B cell (primary cell): ENCODE data around the gene GCAT. TPM values are rescaled to one million over a fixed set of nuclear protein-coding genes. Genes with fewer than 3 reads are reported as not detected.

ENCODE experiments used
- ATAC-seq: fragments of 200-7000 bp; cut with Tn5 transposase; one replicate; pipeline ENCODE4 v1.10.0; 2021; ENCODE audit warnings: low read depth, mild to moderate bottlenecking, moderate number of reproducible peaks, moderate library complexity
- CTCF ChIA-PET: fragments of 350-600 bp; sonication (Branson Sonifier 250); formaldehyde crosslinking; loops from one replicate; lab custom pipeline; 2021; ENCODE audit warnings: antibody characterized with exemption, inconsistent platforms; lab: Charles Lee
- POLR2A ChIA-PET: fragments of 350-600 bp; sonication (Branson Sonifier 250); formaldehyde crosslinking; loops from one replicate; lab custom pipeline; 2021; ENCODE audit warnings: antibody characterized with exemption; lab: Charles Lee
- DNase-seq: peaks from one replicate; pipeline ENCODE4 v3.0.0; 2013
- H2AFZ ChIP-seq: 2 replicates; pipeline ENCODE4 v1.6.1; 2012; ENCODE audit warnings: mild to moderate bottlenecking, low read depth, low read length; ENCODE audit not compliant: insufficient read depth, poor library complexity, severe bottlenecking
- H3K27ac ChIP-seq, 2 donors: 1 replicate in 1 of 2; 2 replicates in 1 of 2; pipeline ENCODE4 v1.5.1; 2012 to 2013; ENCODE audit warnings: low read length in 2 of 2, mild to moderate bottlenecking in 2 of 2, moderate library complexity in 1 of 2
- H3K27me3 ChIP-seq, 4 experiments: fragments of 200-600 bp in 1 of 4; sonication (generic) in 1 of 4; replicated peaks in 1 of 4; 1 replicate in 2 of 4; 2 replicates in 2 of 4; pipeline versions ENCODE4 v1.6.1 to v1.7.0; 2013 to 2016; ENCODE audit warnings: low read length in 3 of 4, mild to moderate bottlenecking in 2 of 4, mixed read lengths in 1 of 4, moderate library complexity in 1 of 4; ENCODE audit not compliant: insufficient read depth in 4 of 4, control insufficient read depth in 3 of 4; ENCODE audit errors: control extremely low read depth in 1 of 4
- H3K36me3 ChIP-seq, 2 experiments: replicated peaks in 1 of 2; 1 replicate in 1 of 2; 2 replicates in 1 of 2; pipeline versions ENCODE4 v1.6.1 to v1.7.1; 2013; ENCODE audit warnings: low read length in 1 of 2; ENCODE audit not compliant: insufficient read depth in 2 of 2, control insufficient read depth in 1 of 2; ENCODE audit errors: control extremely low read depth in 1 of 2, extremely low read depth in 1 of 2
- H3K4me1 ChIP-seq, 2 donors: fragments of 200-600 bp in 1 of 2; sonication (generic) in 1 of 2; 1 replicate in 1 of 2; 2 replicates in 1 of 2; pipeline versions ENCODE4 v1.5.1 to v1.6.1; 2013 to 2017; ENCODE audit warnings: low read length in 2 of 2; ENCODE audit not compliant: control insufficient read depth in 2 of 2, insufficient read depth in 2 of 2
- H3K4me2 ChIP-seq: replicated peaks from 2 replicates; pipeline ENCODE3; 2012; ENCODE audit warnings: mild to moderate bottlenecking, low read depth, low read length; ENCODE audit not compliant: poor library complexity, severe bottlenecking
- H3K4me3 ChIP-seq, 5 experiments: fragments of 200-600 bp in 1 of 5; sonication (generic) in 1 of 5; 1 replicate in 3 of 5; 2 replicates in 2 of 5; pipeline versions ENCODE4 v1.5.1 to v1.7.0; 2011 to 2016; ENCODE audit warnings: low read length in 4 of 5, mild to moderate bottlenecking in 4 of 5, low read depth in 2 of 5, control low read depth in 1 of 5, moderate library complexity in 1 of 5; ENCODE audit not compliant: insufficient read depth in 1 of 5; ENCODE audit errors: control extremely low read depth in 1 of 5, extremely low read depth in 1 of 5
- H3K79me2 ChIP-seq: fragments of 200-600 bp; sonication (generic); one replicate; pipeline ENCODE4 v1.6.0; 2016; ENCODE audit warnings: low read length; ENCODE audit not compliant: control insufficient read depth, insufficient read depth
- H3K9ac ChIP-seq: fragments of 200-600 bp; sonication (generic); 2 replicates; pipeline ENCODE4 v1.6.1; 2017; ENCODE audit warnings: mild to moderate bottlenecking, low read length, moderate library complexity
- H3K9me3 ChIP-seq, 3 donors: one replicate each; pipeline versions ENCODE4 v1.6.1 to v1.7.1; 2013; ENCODE audit warnings: low read length in 2 of 3; ENCODE audit not compliant: control insufficient read depth in 2 of 3, insufficient read depth in 1 of 3; ENCODE audit errors: control extremely low read depth in 1 of 3
- H4K20me1 ChIP-seq: 2 replicates; pipeline ENCODE4 v1.6.0; 2012; ENCODE audit warnings: mild to moderate bottlenecking, low read length; ENCODE audit not compliant: insufficient read depth, control insufficient read depth, poor library complexity, severe bottlenecking
- H3K27ac Mint-ChIP-seq: one replicate; pipeline ENCODE4 v1.8.0; 2021; ENCODE audit warnings: mixed read lengths
- H3K27me3 Mint-ChIP-seq: one replicate; pipeline ENCODE4 v1.8.0; 2021; ENCODE audit warnings: mixed read lengths
- H3K4me1 Mint-ChIP-seq: one replicate; pipeline ENCODE4 v1.8.0; 2021; ENCODE audit warnings: mixed read lengths
- H3K4me3 Mint-ChIP-seq: one replicate; pipeline ENCODE4 v1.8.0; 2021; ENCODE audit warnings: mixed read lengths
- H3K9me3 Mint-ChIP-seq: one replicate; pipeline ENCODE4 v1.8.0; 2022; ENCODE audit warnings: mixed read lengths; ENCODE audit not compliant: insufficient read depth
- EZH2 ChIP-seq: IDR thresholded peaks from 2 replicates; pipeline ENCODE4 v1.6.1; 2012; ENCODE audit warnings: borderline replicate concordance, low read depth, mild to moderate bottlenecking, moderate library complexity, low read length; ENCODE audit not compliant: insufficient read depth, poor library complexity, severe bottlenecking
- WGBS: methylation state at CpG from one replicate; pipeline ENCODE4 v1.1.5; 2013; ENCODE audit warnings: missing lambda C conversion rate; ENCODE audit not compliant: insufficient coverage; 5-methylcytosine and 5-hydroxymethylcytosine counted together
- intact Hi-C: fragments of 100-400 bp; cut with micrococcal nuclease; formaldehyde crosslinking; loops from one replicate; pipeline ENCODE4 v1.10.0; 2022
- polyA plus RNA-seq: library from polyadenylated mRNA; depleted of rRNA; stranded (reverse); fragments of >200 nt; gene quantifications from 2 replicates; pipeline ENCODE4 v1.2.3, GENCODE V29; 2012
- total RNA-seq, 2 donors: library from RNA; stranded (reverse); fragments of 120-200 nt in 1 of 2; gene quantifications; 1 replicate in 1 of 2; 2 replicates in 1 of 2; pipeline versions ENCODE4 v1.2.3 to v1.2.4, GENCODE V29; 2013 to 2022
- TF ChIP-seq, protein P1 (sequence below): fragments of 200-600 bp; IDR thresholded peaks from one replicate; pipeline ENCODE4 v1.8.0; 2022; ENCODE audit warnings: antibody characterized with exemption, mild to moderate bottlenecking

GCAT gene
- total and polyA plus RNA-seq, 2 donors (not counting 1 experiment from before 2014, with no cell fraction given) = 0.15 to 0.47 TPM

DNA sequence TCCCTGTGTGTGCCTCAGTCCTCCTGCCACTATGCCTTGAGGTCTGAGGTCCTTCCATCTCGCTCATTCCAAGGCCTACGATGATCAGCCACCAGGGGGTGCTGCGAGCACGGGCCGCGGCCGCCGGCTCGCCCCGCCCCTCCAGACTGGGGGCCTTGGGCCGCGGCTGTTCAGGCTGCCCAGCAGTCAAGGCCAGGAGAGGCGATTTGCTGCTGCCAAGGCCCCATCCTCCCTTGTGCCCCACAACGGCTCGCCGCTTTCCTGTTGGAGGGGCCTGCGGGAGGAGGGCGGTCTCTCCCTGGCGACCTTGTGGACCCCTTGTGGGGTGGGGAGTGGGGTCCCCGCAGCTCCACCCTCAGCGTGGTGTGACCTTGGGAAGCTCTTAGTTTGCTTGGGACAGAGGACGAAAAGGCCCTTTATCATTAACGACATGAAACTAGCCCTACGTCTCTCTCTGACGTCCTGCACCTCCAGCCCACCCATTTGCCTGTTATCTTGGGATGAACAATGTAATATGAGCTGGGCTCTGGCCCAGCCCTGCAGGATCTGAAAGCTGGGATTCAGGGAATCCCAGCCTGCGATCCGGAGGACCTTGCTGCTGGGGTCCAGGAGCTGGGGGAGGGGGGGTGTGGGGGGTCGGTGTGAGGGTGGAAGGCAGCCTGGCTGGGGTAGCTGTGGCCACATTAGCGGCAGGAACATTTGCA lies 10.1 kb downstream of the GCAT start:
- H3K79me2 ChIP-seq = no peaks in the 10 kb centered on the region
- H3K27me3 Mint-ChIP-seq = peaks cover 19% of the 10 kb centered on the region
- intact Hi-C loops = loop anchor here (1.0 to 5.0 kb wide), 2 partner anchors 45 to 134 kb away; partner anchors contain the start of genes C22orf23 and POLR2F
- no peaks in the 10 kb centered on the region for H3K9me3 Mint-ChIP-seq
- H3K36me3 ChIP-seq = no peaks in the 10 kb centered on the region
- peak overlapping the region in 4 of 5 experiments; percentile 29 to 51 (median 40) for H3K4me3 ChIP-seq
- ChIA-PET POLR2A (interaction anchor here (0.6 to 0.9 kb wide), 2 partner anchors 13 to 46 kb away, joined by 3 to 4 read pairs; a partner anchor contains a TSS), CTCF (interaction anchor here (0.6 to 6.0 kb wide), 25 partner anchors 9 to 949 kb away, joined by 3 to 177 read pairs (median 5); partner anchors contain the start of genes ANKRD54, C22orf23, EIF3L and GCAT)
- peak; percentile 86 for DNase-seq
- peak overlapping the region; percentile 82 for H3K4me3 Mint-ChIP-seq
- H3K4me2 ChIP-seq = peak overlapping the region; percentile 86
- peaks cover 19 to 20% of the 10 kb centered on the region in 2 donors for H3K4me1 ChIP-seq
- H3K27ac ChIP-seq = no peak overlapping the region
- peak; percentile 90 for ATAC-seq
- H3K27me3 ChIP-seq = peaks cover 0 to 44% (median 9%) of the 10 kb centered on the region in 4 experiments
- WGBS = 3% methylated on average over 18 of the region's 29 CpGs
- H3K9me3 ChIP-seq = peaks cover 0 to 4% (median 0%) of the 10 kb centered on the region in 3 donors
- peak overlapping the region; percentile 95 for H2AFZ ChIP-seq
- no peaks in the 10 kb centered on the region for H4K20me1 ChIP-seq
- H3K27ac Mint-ChIP-seq = no peak overlapping the region
- peaks cover 10% of the 10 kb centered on the region for H3K4me1 Mint-ChIP-seq
- peak overlapping the region; percentile 64 for H3K9ac ChIP-seq
- TF ChIP-seq EZH2 = no peak
- TF ChIP-seq, protein P1, sequence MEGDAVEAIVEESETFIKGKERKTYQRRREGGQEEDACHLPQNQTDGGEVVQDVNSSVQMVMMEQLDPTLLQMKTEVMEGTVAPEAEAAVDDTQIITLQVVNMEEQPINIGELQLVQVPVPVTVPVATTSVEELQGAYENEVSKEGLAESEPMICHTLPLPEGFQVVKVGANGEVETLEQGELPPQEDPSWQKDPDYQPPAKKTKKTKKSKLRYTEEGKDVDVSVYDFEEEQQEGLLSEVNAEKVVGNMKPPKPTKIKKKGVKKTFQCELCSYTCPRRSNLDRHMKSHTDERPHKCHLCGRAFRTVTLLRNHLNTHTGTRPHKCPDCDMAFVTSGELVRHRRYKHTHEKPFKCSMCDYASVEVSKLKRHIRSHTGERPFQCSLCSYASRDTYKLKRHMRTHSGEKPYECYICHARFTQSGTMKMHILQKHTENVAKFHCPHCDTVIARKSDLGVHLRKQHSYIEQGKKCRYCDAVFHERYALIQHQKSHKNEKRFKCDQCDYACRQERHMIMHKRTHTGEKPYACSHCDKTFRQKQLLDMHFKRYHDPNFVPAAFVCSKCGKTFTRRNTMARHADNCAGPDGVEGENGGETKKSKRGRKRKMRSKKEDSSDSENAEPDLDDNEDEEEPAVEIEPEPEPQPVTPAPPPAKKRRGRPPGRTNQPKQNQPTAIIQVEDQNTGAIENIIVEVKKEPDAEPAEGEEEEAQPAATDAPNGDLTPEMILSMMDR = peak; percentile 90
